CD4-positive, alpha-beta T cell treated with Interleukin-12 subunit alpha and Interleukin-12 subunit beta, for 1 hour (primary cell): ENCODE results near the gene DYNC1I1.

Experiments used
- DNase-seq: peaks from one replicate; pipeline ENCODE4 v3.0.0-alpha.2; 2020

The DYNC1I1 gene

DNA sequence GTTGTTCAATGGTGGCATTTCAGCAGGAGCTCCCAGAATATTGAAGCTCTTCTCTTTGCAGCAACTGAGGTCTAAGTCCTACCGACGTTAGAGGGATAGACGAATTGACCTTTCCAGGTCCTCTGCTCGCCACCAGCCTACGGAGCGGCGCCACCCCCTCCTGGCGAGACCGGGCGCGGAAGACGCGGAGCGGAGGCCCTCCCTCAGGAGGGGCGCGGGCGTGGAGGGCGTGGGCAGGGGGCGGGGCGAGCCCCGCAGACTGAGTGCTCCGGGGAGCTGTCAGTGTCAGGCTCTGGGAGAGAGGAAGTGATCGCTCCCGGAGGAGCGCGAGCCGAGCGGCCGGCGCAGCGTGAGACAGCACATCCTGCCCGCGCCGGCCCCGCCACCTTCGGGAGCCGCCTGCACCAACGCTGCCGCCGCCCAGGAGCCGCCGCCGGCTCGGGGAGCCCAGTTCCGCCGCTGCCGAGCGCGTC is at the start of gene DYNC1I1:
Gene DYNC1I1, plus strand, starts transcription at position 257 of the 473 bp plus-strand sequence. CDS start 32,176 bp downstream, outside the sequence.
- DNase-seq, result peak; percentile 2

DNA sequence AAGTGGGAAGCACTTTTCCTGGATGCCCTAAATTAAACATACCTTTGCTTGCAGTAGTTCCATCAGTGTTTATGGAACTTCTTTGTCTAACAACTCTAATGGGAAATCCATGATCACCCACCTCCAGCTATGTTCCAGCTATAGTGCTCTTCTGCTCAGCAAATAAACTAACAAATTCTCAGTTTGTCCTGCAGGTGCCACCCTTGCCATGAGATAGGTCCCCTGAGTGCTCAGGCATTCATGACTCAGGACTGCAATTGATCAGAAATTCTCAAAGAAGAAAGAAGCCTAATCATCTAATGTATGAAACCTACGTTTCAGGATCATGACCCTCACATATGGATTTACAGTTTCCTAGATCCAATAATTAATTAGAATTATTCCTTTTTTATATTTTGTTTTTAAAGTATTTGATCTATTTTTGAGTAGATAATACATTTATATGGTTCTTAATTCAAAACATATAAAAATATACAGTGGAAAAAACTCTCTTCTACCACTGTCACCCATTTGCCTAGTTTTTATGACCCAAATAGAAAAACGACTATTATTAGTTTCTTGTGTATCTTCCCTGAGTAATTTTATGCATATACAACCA is 48.7 kb upstream of the DYNC1I1 start:
- no peak for DNase-seq

DNA sequence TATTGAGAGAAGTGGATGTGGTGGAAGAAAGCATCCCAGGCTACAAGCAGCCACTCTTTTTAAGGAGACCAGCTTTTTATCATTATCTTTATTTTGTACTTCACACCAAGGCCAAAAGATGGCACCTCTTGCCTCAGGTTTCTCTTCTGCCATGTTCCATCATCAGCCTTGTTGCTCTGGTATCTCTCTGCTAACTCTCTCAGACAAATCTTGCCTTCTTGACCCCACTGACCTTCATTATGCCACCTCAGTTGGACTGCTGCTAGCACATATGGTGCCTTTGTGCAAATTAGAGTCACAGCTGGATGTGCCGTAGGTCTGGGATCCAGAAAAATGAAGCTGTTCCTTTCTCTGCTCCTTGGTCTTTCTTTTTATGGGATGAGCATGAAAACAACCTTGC is 47.1 kb upstream of the DYNC1I1 start:
- DNase-seq, result no peak

DNA sequence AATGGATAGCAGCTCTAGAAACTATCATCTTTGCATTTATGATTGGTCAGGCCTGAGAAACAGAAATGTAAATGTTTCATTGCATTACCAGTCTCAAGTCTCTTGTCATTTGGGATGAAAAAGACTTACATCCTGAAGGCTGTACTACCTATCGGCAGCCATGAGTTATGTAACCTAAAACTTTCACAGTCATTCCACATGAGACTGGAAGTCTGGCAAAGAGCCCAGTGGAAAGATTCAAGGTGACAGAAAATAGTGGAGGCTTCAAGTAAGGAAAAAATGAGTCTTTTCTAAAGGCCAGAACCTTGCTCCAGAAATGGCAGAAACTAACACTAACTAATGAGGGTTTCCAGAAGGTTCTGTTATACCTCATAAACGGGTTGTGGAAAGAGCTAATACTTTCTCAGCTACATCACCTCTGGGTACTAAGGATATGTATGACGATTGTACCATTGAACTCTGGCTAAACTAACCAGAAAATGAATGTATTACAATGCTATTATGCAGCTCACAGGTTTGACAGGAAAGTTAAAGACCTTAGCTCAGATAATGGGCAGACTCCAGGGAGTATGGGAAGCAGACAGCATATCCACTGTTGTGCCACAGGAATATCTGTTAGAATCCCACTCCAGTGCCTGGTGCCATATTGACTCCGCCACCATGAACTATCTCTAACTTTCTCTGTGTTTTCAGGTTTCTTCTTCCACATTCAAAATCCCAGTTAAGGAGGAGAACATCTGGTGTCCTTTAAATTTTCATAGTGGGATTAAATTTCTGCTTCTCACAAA is 41.7 kb upstream of the DYNC1I1 start:
- no peak for DNase-seq

DNA sequence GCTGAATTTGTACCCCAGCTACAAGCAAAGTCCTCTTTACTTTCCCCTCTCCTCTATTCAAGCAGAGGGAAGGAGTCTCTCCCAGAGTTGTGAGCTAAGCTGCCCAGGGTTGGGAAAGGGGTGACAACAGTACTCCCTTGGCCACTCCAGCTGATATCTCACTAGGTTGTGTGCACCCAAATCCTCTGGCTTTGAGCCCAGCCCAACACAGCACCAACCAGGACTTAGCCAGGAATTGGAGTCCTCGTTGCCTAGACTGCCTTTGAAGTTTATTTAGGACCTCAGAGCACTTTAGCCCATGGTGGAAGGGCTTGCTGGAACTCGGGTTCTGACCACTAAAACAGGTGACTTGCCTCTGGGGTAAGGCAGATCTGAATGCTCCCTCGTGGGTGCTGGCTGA is 35.7 kb upstream of the DYNC1I1 start:
- DNase-seq, result no peak

DNA sequence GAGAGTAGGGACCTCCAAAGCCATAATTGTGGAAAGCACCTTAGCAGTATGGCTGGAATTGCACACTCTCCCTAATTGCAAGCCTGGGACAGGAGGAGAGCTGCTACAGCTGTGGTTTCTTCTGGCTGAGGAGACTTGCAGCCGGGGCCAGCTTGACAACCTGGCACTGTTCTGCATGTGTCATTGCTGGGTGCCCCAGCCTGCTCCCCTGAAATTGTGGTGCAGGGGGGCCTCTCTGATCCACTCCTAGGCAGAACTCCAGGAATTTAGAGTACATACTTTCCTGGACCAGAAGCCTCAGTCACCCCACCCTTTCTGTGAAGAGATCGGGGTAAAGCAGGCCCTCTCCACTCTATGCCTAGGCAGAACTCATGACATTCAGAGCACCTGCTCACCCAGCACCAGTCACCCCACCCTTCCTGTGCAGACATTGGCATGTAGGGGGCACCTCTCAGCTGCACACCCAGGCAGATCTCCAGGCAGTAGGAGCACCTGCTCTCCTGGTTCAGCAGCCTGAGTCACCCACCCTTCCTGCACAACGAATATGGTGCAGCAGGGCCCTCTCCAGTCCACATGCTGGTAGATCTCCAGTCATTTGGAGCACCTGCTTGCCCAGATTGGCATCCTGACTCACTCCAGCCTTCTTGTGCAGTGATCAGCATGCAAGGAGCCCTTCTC is 34.4 kb upstream of the DYNC1I1 start:
- DNase-seq, result no peak

DNA sequence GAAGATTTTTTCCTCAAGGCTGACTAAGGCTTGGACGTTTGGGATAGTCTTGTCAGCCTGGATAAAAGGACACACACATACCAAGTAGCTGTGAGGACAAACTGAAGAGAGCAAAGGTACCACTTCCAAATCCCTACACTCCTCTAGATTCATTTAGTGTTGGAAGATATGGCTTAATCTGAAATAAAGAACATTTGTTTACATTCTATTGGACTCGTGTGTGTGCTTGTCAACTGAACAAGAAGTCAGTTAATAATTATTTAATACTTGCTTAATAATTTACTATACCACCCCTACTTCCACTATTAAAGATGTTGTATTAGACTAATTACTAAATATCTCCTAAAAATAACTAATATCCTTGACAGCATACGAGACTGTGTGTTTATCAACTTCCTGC is 23.3 kb upstream of the DYNC1I1 start:
- no peak for DNase-seq

DNA sequence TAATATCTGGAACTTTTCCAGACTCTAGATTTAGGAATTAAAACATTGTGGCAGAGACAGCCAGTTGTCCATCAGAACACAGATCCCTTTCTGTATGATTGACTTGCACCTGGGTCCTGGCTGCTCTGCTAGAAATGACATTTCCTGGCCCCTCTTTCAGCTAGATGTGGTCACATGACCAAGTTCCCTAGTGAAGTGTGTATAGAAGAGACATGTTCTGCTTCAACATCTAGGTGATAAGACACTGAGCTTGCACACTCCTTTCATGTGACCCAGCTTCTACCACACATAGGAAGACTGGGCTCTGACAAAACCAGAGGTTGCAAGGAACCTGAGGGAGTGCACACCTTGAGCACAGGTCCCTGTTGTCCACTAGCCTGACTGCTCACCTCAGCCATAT is 22.8 kb upstream of the DYNC1I1 start:
- DNase-seq, result no peak

DNA sequence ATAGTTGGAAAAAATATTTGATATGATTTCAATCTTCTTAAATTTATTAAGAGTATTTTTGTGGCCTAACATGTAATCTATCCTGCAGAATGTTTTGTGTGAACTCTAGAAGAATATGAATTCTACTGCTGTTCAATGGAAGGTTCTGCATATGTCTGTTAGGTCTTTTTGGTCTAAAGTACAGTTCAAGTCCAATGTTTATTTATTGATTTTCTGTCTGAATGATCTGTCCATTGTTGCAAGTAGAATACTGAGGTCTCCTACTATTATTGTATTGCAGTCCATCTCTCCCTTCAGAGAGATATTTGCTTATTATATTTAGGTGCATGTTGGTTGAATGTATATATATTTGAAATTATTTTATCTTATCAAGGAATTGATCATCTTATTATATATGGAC is 18.9 kb upstream of the DYNC1I1 start:
- DNase-seq, result no peak

DNA sequence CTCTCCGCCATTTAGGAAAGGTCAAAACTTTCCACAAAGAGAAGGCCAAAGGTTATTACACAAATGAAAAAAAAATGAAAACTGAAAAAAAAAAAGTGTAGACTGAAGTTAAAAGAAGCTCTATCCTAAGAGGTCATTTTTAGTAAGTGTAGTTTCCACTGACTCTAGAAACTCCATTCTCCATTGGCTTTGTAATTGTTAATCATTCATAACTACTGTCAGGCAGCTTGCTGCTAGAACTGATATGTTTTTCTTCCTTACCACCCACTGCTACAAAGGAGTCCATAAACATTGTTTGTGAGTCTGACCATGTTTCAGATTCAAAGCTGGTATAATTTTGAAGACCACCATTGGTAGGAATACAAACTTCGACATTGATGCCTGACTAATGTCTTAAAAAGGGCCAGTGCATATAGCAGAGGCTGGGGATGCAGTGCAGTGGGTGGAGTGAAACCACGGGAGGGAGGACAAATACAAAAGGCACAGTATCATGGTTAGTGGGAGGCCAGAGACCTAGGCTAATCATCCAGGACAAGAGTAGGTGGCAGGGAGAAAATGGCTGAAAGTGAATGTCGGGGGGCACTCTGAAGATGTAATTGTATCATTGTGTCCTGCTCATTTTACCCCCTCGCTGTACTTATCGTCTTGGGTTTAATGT is 16.9 kb upstream of the DYNC1I1 start:
- DNase-seq, result no peak

DNA sequence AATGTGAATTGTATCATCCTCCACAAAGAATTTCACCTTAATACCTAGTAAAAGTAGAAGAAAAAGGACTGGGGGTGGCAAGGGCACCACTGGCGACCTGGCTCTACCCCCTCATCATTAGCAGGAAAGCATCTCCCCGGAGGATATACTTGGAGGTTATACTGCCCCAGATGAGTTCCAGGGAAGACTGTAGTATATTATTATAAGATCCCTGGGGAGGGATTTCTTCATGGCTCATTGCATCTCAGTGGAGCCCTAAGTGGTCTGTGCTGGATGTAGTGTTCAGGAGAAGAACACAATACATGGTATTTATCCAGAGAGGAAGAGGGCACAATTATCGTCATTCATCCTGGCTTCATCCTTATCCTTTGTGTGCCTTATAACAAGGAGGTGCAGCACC is 14.2 kb upstream of the DYNC1I1 start:
- no peak for DNase-seq

DNA sequence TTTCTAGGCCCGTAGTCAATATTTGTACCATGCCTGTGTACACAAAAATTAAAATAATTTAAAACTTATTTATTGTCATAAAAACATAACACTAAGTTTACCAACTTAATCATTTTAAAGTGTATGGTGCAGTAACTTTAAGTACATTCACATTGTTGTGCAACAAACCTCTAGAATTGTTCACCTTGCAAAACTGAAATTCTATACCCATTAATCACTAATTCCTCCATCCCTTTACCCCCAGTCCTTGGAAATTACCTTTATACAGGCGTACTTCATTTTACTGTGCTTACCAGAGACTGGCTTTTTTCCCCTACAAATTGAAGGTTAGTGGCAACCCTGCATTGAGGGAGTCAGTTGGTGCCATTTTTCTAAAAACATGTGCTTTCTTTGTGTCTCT is 6.3 kb upstream of the DYNC1I1 start:
- DNase-seq, result no peak

DNA sequence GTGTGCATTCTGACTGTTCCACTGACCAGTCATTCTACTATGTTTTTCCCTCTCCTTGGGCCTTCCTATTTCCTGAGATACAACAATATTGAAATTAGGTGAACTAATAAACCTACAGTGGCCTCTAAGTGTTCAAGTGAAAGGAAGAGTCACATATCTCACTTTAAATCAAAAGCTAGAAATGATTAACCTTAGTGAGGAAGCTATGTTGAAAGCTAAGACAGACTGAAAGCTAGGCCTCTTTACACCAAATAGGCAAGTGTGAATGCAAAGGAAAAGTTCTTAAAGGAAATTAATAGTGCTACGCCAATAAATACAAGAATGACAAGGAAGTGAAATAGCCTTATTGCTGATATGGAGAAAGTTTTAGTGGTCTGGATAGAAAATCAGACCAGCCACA is 5.7 kb upstream of the DYNC1I1 start:
- DNase-seq, result no peak

DNA sequence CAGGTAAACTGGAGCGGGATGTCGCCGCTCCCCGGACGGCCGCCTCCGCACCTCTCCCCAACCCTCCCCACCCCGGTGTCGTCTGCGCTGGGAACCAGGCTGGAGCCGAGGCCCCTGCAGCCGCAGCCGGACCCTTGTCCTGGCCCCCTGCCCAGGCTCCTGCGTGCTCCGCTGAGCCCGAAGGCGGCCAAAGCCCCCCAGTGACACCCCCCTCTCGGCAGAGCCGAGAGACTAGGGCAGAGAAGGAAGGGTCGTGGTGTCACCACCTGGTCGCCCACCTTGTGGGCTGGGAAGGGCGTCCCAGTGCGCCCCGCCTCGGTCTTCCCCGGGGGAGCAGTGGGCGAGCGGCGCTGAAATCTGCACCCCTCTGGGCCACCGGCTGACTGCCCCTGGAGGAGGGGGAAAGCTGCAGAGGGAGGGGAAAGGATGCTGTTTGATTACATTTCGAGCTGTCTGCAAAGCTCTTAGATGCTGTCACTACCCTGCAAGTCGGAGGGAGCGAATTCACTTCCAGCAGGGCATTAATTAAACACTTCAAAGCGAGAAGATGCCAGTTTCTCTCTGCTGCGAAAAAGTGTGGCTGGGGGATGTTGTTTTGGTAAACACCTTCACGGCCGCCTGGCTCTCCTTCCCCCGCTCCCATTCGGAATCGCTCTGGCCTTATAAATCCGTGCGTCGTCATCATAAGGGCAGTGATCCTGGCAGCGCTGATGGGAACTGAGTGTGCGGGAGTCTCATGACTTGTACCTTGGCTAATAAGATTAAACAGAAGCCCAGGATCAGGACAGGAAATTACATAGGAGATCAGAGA is 622 bp downstream of the DYNC1I1 start:
- DNase-seq, result no peak

DNA sequence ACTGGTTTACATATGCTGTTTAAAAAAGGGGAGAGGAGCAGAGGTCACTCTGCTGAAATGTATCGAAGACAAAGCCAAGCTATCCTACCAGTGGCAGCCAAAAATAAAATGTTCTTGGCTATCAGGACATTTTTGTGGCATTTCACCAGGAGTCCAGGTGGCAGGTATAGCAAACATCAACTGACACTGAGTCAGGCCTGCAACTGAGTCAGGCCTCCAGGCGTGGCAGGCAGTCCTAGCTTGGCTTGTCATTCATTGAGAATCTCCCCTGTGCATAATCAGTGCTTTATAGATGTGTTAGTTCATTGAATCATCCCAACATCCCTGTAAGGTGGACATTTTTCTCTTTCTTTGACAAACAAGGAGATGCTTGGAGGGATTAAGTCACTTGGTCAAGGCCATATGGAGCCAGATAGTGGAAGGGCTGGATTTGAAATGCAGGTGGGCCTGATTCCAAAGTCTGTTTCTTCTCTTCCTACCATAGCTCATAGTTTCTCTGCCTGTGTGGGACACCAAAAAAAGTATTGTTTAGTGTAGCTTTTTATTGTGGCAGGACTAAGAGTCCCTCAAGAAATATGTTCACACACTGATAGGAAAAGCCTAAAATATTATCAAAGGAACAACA is 4.3 kb downstream of the DYNC1I1 start:
- no peak for DNase-seq

DNA sequence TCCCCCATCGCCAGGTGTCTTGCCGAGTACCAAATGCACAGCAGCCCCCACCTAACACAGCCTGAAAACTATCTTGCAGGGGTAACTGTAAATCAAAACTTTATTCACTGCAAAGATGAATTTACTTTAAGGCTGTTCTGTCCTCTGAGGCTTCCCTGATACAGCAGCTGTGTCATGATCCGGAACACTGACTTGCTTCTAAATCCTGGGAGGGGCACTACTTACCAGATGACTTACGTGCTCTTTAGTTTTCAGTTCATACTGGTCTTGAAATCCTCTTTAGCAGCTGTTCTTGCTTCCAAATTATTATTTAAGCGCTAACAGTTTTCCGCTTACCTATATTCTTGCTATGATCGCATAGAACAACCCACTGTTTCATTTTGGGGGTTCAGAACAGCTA is 4.9 kb downstream of the DYNC1I1 start:
- DNase-seq, result no peak

DNA sequence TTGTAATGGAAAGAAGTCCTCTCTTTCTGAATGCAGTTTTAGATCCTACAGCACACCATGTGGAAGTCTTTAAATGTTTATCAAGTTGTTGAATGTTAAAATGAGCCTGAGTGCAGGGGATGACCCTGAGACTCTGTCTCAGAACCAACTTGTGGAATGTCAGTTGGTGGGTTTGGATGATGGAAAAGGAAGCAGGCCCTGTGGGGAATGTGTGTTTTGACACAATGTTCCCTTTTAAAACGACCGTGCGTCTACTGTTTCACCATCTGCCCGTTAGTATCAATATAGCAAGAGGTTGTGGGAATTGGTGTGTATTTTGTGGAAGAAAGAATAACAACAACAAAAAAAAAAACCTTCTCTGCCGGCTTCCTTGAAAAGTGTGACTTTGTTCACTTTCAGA is 8.3 kb downstream of the DYNC1I1 start:
- DNase-seq, result no peak

DNA sequence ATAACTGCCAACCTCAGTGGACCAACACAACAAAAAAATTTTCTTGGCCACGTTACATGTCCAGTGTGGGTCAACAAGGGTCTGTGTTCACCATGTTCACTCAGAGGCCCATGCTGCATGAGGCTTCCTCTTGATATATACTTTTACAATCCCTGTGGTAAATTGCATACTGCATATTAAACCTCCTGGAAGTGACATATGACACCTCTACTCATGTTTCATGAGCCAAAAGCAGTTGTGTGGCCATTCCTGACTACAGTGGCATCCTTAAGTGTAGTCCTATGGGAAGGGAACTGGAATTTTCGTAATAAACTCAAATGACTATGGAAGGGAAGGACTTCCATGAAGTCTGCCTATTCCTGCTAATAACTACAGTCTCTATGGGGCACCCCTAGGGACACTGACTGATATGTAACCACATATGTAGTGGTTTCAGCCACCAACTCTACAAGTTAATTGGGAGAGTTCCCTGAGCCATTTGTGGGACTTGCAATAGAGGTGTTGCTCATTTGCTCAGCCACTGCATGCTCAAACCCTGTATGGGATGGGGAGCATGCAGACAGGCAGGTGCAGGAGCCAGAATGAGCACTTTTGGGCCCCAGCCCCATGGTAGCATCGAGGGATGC is 9.7 kb downstream of the DYNC1I1 start:
- DNase-seq, result no peak

DNA sequence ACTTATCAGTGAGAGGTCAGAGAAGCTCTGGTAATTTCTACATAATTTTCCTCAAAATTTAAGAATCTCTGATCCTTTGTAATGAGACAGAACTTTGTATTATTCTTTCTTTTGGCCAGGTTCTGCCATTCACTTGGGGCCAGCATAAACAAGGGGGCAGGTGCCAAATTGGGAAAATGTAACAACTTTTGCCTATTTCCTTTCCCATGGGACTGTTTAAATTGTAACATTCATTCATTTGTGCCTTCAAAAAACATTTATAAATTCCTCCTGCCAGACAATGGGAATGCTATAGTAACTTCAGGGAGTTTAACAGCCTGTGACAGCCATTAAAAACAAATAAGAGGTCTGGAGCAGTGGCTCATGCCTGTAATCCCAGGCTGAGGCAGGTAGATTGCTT is 12.4 kb downstream of the DYNC1I1 start:
- no peak for DNase-seq

DNA sequence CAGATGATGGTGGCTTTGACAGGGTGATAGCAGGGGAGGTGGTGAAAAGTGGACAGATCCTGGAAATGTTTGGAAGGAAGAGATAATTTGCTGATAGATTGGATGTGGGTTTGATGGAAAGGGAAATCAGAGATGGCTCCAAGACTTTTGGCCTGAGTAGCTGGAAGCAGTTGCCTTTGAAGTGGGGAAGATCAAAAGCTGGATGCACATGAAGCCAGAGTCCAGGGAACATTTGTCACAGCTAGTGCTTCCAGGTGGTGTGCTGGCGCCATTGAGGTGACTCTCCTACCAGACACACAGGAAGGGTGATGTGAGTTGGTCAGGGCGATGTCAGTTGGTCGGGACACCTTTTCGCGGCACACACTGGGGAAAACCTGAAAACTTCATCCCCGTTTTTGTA is 15.9 kb downstream of the DYNC1I1 start:
- no peak for DNase-seq

DNA sequence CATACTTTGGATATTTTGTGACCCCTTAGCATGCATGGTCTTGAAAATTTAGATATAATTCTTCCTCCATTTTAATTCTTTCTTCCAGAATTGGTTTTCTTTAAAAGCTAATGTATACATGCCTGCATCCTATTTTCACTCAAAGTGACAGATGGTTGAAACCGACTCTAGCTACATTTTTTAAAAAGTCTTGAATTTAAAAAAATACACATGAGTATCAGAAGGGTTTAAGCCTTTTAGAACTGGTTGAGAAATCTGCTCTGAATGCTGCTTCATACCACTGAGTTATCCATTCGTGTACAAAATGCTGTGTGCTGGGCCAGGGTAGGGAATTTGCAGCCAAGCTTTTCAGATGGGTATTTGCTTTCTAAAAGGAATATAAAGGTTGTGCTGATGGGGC is 16.5 kb downstream of the DYNC1I1 start:
- no peak for DNase-seq

DNA sequence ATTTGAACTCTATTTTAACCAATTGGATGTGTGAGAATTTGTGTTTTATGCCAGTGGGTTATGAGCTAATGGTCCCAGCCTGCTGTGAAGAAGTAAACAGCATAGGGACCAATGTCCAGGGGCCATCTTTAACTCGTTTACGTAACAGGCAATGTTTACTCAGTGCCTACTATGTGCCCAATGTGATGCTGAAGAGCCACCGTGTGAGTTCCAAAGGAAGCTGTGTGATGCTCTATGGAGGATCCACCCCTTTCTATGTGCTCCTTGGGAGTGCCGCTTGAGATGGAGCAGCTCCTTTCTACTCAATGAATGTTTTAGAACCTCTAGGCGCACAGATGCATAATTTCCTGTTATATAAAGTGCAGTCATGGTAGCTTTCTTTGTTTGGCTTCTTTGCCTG is 21.3 kb downstream of the DYNC1I1 start:
- no peak for DNase-seq
